Measurements from ENCODE around the gene COG3.

GRCh38 chr13:45506811-45507210 lies 42.1 kb downstream of the COG3 start:
- TF ChIP-seq CTCF (conservative IDR thresholded peaks at IDR 0.05; ENCODE audit: low read depth in 2 of 2): no peak
- TF ChIP-seq EZH2phosphoT487 (IDR thresholded peaks at IDR 0.05; ENCODE audit: unreplicated experiment): no peak
- TF ChIP-seq POLR2AphosphoS5 (IDR thresholded peaks at IDR 0.05; ENCODE audit: low read depth): no peak
- TF ChIP-seq EZH2 (IDR thresholded peaks at IDR 0.05; ENCODE audit: low read depth, unreplicated experiment): no peak
- TF ChIP-seq ZNF462 (CRISPR knock-in tag; IDR thresholded peaks at IDR 0.05): no peak

Measured in GM23338 (cell line).